GM10248 (cell line): ENCODE data around the gene ENPEP.
"Not testable (repeated sequence)": the region's sequence is repeated elsewhere in the genome, so short reads cannot be mapped to it uniquely, and the experiment has no call there.

Source experiments
- CTCF ChIA-PET: fragments of 300-600 bp; sonication (Branson Sonifier 250); formaldehyde crosslinking; extraction: SDS; loops from one replicate; lab custom pipeline; 2021; ENCODE audit warnings: antibody characterized with exemption; lab: Yijun Ruan, JAX
- POLR2A ChIA-PET: fragments of 350-650 bp; sonication (Branson Sonifier 250); formaldehyde crosslinking; extraction: SDS; loops from one replicate; lab custom pipeline; 2020; ENCODE audit warnings: antibody characterized with exemption; lab: Yijun Ruan, JAX
- DNase-seq: peaks from one replicate; pipeline ENCODE4 v3.0.0; 2012; ENCODE audit errors: extremely low spot score
- CTCF ChIP-seq: IDR thresholded peaks from 2 replicates; pipeline ENCODE4 v1.5.1; 2012; ENCODE audit warnings: mild to moderate bottlenecking, low read depth; ENCODE audit errors: extremely low read depth, missing control alignments, control extremely low read depth

ENPEP gene

GRCh38 chr4:110474481-110474880, 1.5 kb upstream of the ENPEP start:
- DNase-seq, result no peak
- POLR2A ChIA-PET, result no interaction called here
- TF ChIP-seq CTCF, result no peak
- CTCF ChIA-PET, result no interaction called here

GRCh38 chr4:110475080-110475479, 875 bp upstream of the ENPEP start:
- CTCF ChIA-PET, result interaction anchor here (0.9 to 1.2 kb wide), 3 partner anchors 9 to 42 kb away, joined by 3 read pairs; no protein-coding TSS in a partner anchor
- POLR2A ChIA-PET, result not testable (repeated sequence)

GRCh38 chr4:110477836-110478235, 1.9 kb downstream of the ENPEP start:
- ChIA-PET POLR2A (no interaction called here), CTCF (no interaction called here)
- no peak for DNase-seq
- TF ChIP-seq CTCF, result no peak

More at GRCh38 chr4:110475080-110475479, 875 bp upstream of the ENPEP start:
- not testable (repeated sequence) for DNase-seq

GRCh38 chr4:110480031-110480549, 4.1 kb downstream of the ENPEP start:
- no peak for TF ChIP-seq CTCF
- ChIA-PET POLR2A (no interaction called here), CTCF (interaction anchor here (1.4 to 2.0 kb wide), 4 partner anchors 11 to 171 kb away, joined by 3 to 5 read pairs (median 4); no protein-coding TSS in a partner anchor)
- DNase-seq, result no peak

- POLR2A ChIA-PET, result no interaction called here
Measured at GRCh38 chr4:110480746-110481271, 4.9 kb downstream of the ENPEP start.

GRCh38 chr4:110483516-110483915, 7.6 kb downstream of the ENPEP start:
- no peak for TF ChIP-seq CTCF
- no peak for DNase-seq
- ChIA-PET POLR2A (no interaction called here), CTCF (interaction anchor here (1.2 kb wide), 1 partner anchor 8 kb away, joined by 3 read pairs; no protein-coding TSS in a partner anchor)

More at GRCh38 chr4:110480746-110481271, 4.9 kb downstream of the ENPEP start:
- CTCF ChIA-PET, result interaction anchor here (0.8 to 2.0 kb wide), 5 partner anchors 9 to 172 kb away, joined by 3 to 5 read pairs (median 4); no protein-coding TSS in a partner anchor
- TF ChIP-seq CTCF, result no peak
- no peak for DNase-seq

- ChIA-PET POLR2A (no interaction called here), CTCF (interaction anchor here (0.8 to 1.2 kb wide), 2 partner anchors 9 to 30 kb away, joined by 3 read pairs; no protein-coding TSS in a partner anchor)
- DNase-seq, result peak; percentile 60
Measured at GRCh38 chr4:110484029-110484428, 8.1 kb downstream of the ENPEP start.

More at GRCh38 chr4:110484029-110484428, 8.1 kb downstream of the ENPEP start:
- TF ChIP-seq CTCF, result no peak
